ENCODE measurements around the gene CNPY1. TPM values are rescaled to one million over a fixed set of nuclear protein-coding genes. Genes with fewer than 3 reads are reported as not detected.

The CNPY1 gene
- total and polyA plus RNA-seq, 9 donors: 0.05 TPM; not detected in 8

DNA sequence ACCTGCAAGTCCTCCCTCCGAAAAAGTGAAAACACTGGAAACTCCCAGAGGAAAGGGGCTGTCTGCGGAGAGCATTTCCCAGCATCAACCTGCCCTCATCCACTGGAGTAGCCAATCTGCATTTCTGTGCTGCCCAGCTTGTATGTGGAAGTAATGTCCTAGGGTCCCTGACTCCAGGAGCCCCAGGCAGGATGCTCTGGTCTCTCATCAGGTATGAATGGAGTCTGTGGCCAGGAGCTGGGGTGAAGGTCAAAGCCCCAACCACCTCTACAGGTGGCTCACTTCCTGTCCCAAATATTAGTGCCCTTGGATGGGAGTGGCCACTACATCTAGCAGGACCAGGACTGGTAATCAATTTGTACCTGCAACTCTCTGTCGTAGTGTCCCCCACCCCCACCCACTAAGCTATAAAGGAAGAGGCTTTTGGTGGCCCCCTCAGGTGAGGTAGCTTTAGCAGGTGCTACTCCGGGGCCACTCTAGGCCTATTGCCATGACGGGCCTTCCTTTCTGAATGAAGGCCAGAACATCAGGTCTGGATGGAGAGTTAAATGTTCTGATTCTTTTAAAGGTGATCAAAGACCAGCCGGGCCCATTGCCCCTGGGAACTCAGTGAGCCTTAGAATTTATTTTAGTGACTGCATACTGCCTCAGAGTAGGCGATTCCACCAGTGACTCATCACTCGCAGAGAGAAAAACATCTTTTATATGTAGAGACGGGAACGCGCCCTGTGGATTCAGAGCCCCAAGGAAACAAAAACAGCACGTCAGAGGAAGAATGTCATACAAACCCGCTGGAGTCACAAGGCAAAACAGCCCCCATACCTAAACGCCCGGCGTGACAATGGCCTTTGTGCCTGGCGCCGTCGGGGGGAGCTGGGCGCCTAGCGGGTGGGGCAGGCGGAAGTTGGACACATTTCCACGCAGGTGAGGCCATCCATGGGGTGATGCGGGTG is 75.4 kb downstream of the CNPY1 start:
- TF ChIP-seq POLR2A (IDR thresholded peaks at IDR 0.05): no peak
- TF ChIP-seq EP300 (IDR thresholded peaks at IDR 0.05): no peak
- no peak for TF ChIP-seq CTCF (IDR thresholded peaks at IDR 0.05)
- WGBS, 3 donors: 3 to 6% (median 3%) methylated on average over 24 of the region's 24 CpGs
- Histone ChIP-seq H3K4me3 (no peak overlapping the region), H3K27ac (no peak overlapping the region), H3K27me3 (no peaks in the 10 kb centered on the region), H3K36me3 (no peaks in the 10 kb centered on the region), H3K4me1 (ENCODE audit: insufficient read depth) (peaks cover 2% of the 10 kb centered on the region), H3K9me3 (peaks cover 0 to 6% of the 10 kb centered on the region in 2 donors)
- no peak for DNase-seq
- intact Hi-C loops (cut with DNase I): no loop called here

GRCh38 chr7:155470186-155470487 is 76.2 kb downstream of the CNPY1 start:
- DNase-seq: no peak
- Histone ChIP-seq H3K27me3 (peaks cover 5% of the 10 kb centered on the region), H3K36me3 (no peaks in the 10 kb centered on the region), H3K27ac (no peak overlapping the region), H3K4me3 (no peak overlapping the region), H3K4me1 (ENCODE audit: insufficient read depth) (peaks cover 2% of the 10 kb centered on the region), H3K9me3 (no peaks in the 10 kb centered on the region)
- TF ChIP-seq CTCF (IDR thresholded peaks at IDR 0.05) (no peak), POLR2A (IDR thresholded peaks at IDR 0.05) (no peak), EP300 (IDR thresholded peaks at IDR 0.05) (no peak)
- intact Hi-C loops (cut with DNase I): no loop called here
- WGBS, 3 donors: 16 to 23% (median 19%) methylated on average over 8 of the region's 8 CpGs

DNA sequence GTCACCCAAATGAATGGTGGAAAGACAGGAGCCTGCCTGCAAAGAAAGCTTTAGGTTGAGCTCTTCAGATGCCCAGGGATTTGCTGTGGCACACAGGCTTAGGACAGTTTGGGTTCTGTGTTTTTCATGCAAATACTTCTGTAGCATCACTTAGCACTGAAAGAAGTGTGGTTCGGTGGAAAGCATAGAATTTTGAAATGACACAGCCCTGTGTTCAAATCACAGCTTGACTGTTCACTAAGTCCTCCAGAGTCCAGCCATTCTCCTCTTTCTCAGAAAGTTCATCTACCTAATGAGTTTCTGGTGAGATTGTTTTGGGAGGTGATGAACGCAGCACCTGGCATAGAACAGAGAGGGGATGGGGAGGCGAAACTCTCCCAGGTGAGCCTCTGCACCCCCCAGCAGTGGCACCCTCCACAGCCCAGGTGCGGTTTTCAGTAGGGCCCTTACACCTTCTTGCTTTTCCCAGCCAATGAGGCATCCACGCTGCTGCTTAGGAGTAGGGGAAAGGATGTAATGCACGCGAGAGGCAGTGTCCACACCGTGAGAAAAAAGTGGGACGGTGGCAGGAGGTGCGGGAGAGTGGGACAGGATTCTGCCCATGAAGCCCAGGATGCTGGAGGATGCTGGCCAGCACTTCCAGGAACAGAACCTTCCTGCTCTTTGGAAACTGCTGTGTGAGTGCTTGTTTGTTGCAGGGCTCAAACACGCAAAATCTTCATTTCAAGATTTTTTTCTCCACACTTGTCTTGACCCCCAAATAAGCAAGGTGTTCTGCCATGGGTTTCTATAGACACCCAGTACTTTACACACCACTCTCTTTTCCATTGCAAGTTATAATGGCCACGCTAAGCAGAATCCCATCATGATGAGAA is 76.8 kb downstream of the CNPY1 start:
- WGBS, 3 donors: 6 to 9% (median 7%) methylated on average over 12 of the region's 12 CpGs
- intact Hi-C loops (cut with DNase I): no loop called here
- H3K4me1 ChIP-seq (ENCODE audit: insufficient read depth): peaks cover 2% of the 10 kb centered on the region

More for the DNA sequence above, 76.8 kb downstream of the CNPY1 start:
- H3K36me3 ChIP-seq: no peaks in the 10 kb centered on the region
- H3K9me3 ChIP-seq: no peaks in the 10 kb centered on the region
- H3K4me3 ChIP-seq: no peak overlapping the region
- peaks cover 5% of the 10 kb centered on the region for H3K27me3 ChIP-seq
- no peak for TF ChIP-seq CTCF (IDR thresholded peaks at IDR 0.05)
- no peak for TF ChIP-seq EP300 (IDR thresholded peaks at IDR 0.05)
- no peak for TF ChIP-seq POLR2A (IDR thresholded peaks at IDR 0.05)
- H3K27ac ChIP-seq: no peak overlapping the region
- no peak for DNase-seq
